AG10803 (cell line): ENCODE data around the gene VWA3B.

Experiments used
- DNase-seq: peaks from one replicate; pipeline ENCODE4 v3.0.0; 2010; ENCODE audit warnings: low read depth
- H3K4me3 ChIP-seq: 2 replicates; pipeline ENCODE4 v1.5.1; 2011; ENCODE audit warnings: mild to moderate bottlenecking, low read length, control low read depth
- CTCF ChIP-seq: conservative IDR thresholded peaks from 2 replicates; pipeline ENCODE4 v1.5.1; 2011; ENCODE audit warnings: mild to moderate bottlenecking, low read length, control low read depth, inconsistent platforms

The VWA3B gene

GRCh38 chr2:98050070-98050469 lies 36.9 kb upstream of the VWA3B start:
- no peak for TF ChIP-seq CTCF
- no peak overlapping the region for H3K4me3 ChIP-seq

GRCh38 chr2:98058191-98058975 lies 28.6 kb upstream of the VWA3B start:
- no peak for DNase-seq
- TF ChIP-seq CTCF = no peak
- H3K4me3 ChIP-seq = no peak overlapping the region

More at GRCh38 chr2:98050070-98050469, 36.9 kb upstream of the VWA3B start:
- no peak for DNase-seq

GRCh38 chr2:98060277-98060676 lies 26.7 kb upstream of the VWA3B start:
- no peak for TF ChIP-seq CTCF

GRCh38 chr2:98063291-98063854 lies 23.6 kb upstream of the VWA3B start:
- DNase-seq = no peak
- no peak for TF ChIP-seq CTCF

More at GRCh38 chr2:98060277-98060676, 26.7 kb upstream of the VWA3B start:
- DNase-seq = no peak
- H3K4me3 ChIP-seq = no peak overlapping the region

GRCh38 chr2:98065808-98066207 lies 21.2 kb upstream of the VWA3B start:
- no peak for TF ChIP-seq CTCF
- DNase-seq = no peak
- H3K4me3 ChIP-seq = no peak overlapping the region

More at GRCh38 chr2:98063291-98063854, 23.6 kb upstream of the VWA3B start:
- H3K4me3 ChIP-seq = no peak overlapping the region

GRCh38 chr2:98067160-98067559 lies 19.8 kb upstream of the VWA3B start:
- no peak overlapping the region for H3K4me3 ChIP-seq
- no peak for DNase-seq
- TF ChIP-seq CTCF = no peak

GRCh38 chr2:98070081-98070480 lies 16.9 kb upstream of the VWA3B start:
- no peak for TF ChIP-seq CTCF
- no peak for DNase-seq
- no peak overlapping the region for H3K4me3 ChIP-seq
